ENCODE data around the gene DSCAML1. TPM values are rescaled to one million over a fixed set of nuclear protein-coding genes. Genes with fewer than 3 reads are reported as not detected.
A peak's percentile ranks its signal among the peaks of the same experiment; 100 is the strongest.

DSCAML1 gene
- total RNA-seq, 1 donor from 2014 or later: 0.09 TPM

DNA sequence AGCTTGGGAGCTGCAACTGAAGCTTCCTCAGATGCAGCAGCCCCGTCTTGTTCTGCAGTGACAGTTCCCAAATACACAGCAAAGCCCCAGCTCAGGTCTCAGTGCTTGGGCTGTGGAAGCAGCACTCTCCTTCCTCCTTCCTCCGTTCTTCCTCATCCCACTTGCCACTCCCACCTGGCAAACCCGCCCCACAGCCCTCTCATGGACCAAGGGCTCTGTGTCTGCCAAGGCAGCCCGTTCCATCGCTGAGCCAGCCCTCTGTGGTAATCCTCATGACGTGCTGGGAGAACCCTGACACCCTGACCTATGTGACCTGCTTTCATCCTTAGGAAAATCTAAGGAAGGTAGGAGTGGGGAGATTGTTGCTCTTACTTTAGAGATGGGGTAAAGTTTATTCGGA is 157.0 kb downstream of the DSCAML1 start:
- no peak overlapping the region for H3K4me3 Mint-ChIP-seq
- H3K27me3 Mint-ChIP-seq (ENCODE audit: low read depth): peaks cover 3% of the 10 kb centered on the region

DNA sequence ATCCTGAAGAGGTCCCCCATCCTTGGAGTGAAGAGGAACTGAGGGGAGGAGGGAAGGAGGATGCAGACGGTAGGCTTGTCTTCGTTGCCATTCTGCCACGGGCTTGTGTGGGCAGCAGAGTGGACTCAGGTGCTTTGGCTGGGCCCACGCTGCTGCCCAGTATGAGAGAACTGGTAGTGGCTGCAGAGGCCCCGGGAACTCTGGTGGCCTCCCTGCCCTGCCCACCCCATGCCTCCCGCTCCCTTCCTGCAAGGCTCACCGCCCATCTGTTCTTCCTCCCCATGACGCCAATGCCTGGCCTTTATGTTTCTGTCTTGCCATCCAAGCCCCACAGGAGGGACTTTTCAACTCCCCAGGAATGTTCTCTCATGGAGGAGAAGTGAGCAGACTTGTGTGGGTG is 157.4 kb downstream of the DSCAML1 start:
- no peak overlapping the region for H3K4me3 Mint-ChIP-seq
- no peak for DNase-seq (ENCODE audit: low read depth, low spot score)
- no peaks in the 10 kb centered on the region for H3K9me3 Mint-ChIP-seq
- H3K36me3 Mint-ChIP-seq (ENCODE audit: low read depth): no peaks in the 10 kb centered on the region
- H3K27ac Mint-ChIP-seq (ENCODE audit: unreplicated experiment): no peak overlapping the region
- TF ChIP-seq, protein P1, sequence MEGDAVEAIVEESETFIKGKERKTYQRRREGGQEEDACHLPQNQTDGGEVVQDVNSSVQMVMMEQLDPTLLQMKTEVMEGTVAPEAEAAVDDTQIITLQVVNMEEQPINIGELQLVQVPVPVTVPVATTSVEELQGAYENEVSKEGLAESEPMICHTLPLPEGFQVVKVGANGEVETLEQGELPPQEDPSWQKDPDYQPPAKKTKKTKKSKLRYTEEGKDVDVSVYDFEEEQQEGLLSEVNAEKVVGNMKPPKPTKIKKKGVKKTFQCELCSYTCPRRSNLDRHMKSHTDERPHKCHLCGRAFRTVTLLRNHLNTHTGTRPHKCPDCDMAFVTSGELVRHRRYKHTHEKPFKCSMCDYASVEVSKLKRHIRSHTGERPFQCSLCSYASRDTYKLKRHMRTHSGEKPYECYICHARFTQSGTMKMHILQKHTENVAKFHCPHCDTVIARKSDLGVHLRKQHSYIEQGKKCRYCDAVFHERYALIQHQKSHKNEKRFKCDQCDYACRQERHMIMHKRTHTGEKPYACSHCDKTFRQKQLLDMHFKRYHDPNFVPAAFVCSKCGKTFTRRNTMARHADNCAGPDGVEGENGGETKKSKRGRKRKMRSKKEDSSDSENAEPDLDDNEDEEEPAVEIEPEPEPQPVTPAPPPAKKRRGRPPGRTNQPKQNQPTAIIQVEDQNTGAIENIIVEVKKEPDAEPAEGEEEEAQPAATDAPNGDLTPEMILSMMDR (conservative IDR thresholded peaks at IDR 0.05): no peak
- peaks cover 3% of the 10 kb centered on the region for H3K27me3 Mint-ChIP-seq (ENCODE audit: low read depth)
- H3K4me1 Mint-ChIP-seq: peaks cover 32% of the 10 kb centered on the region

More for the DNA sequence above, 157.0 kb downstream of the DSCAML1 start:
- DNase-seq (ENCODE audit: low read depth, low spot score): no peak
- Mint-ChIP-seq H3K9me3 (no peaks in the 10 kb centered on the region), H3K4me1 (peaks cover 29% of the 10 kb centered on the region), H3K27ac (ENCODE audit: unreplicated experiment) (no peak overlapping the region), H3K36me3 (ENCODE audit: low read depth) (no peaks in the 10 kb centered on the region)
- TF ChIP-seq, protein P1 (conservative IDR thresholded peaks at IDR 0.05): no peak

DNA sequence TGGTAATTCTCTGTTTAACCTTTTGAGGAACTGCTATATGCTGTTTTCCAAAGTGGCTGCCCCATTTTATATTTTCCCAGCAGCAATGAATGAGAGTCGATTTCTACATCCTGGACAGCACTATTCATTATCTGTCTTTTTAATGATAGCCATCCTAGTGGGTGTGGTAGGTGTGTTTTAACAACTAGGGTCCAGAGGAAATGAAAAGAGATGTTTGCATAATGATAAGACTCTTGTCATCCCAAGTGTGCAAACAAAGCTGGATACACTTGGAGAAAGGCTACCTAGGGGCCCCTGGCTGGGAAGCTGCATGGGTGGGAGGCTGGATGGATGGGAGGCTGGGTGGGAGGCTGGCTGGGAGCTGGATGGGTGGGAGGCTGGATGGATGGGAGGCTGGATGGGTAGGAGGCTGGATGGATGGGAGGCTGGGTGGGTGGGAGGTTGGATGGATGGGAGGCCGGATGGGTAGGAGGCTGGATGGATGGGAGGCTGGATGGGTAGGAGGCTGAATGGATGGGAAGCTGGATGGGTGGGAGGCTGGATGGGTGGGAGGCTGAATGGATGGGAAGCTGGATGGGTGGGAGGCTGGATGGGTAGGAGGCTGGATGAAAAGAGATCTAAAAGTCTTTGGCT is 158.0 kb downstream of the DSCAML1 start:
- DNase-seq (ENCODE audit: low read depth, low spot score): no peak
- H3K36me3 Mint-ChIP-seq (ENCODE audit: low read depth): no peaks in the 10 kb centered on the region
- no peak overlapping the region for H3K27ac Mint-ChIP-seq (ENCODE audit: unreplicated experiment)
- TF ChIP-seq, protein P1 (conservative IDR thresholded peaks at IDR 0.05): no peak
- no peak overlapping the region for H3K4me3 Mint-ChIP-seq
- H3K27me3 Mint-ChIP-seq (ENCODE audit: low read depth): peaks cover 3% of the 10 kb centered on the region
- H3K9me3 Mint-ChIP-seq: no peaks in the 10 kb centered on the region
- H3K4me1 Mint-ChIP-seq: peaks cover 27% of the 10 kb centered on the region

DNA sequence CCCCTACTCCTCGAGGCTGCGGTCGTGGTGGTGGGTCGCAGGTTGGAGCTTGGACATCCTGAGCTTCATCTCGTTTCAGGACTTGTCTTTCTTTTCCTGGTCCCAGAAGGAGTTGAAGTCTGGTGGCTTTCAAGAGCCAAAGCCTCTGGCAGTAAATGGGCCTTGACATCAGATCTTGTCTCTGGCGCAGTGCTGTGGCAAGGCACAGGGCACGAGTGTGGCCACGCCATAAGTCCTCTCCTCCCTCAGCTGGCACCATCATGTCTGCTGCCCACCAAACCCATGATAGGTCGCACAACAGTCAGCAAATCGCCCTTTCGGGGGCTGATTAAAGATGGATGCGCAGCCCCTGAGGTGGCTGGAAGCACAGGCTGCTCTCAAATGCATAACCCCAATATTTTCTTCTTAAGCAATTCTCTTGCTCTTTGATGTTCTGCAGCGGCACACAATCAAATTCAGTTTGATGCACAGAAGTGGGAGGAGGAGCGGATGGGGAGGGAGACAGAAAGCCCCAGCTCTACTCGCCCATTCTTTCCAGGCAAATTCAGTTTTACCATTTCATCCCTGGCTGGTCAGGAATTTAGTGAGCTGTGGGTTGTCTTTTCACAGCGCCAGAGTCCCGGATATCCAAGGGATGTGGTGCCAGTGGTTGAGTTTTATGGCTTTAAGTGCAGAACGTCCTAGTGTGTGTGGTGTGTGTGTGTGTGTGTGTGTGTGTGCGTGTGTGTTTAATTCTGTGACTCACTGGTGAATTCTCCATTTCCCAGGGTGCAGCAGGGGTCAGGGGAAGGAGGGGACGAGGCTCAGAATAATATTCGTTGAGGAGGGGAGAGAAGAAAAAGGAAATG is 162.0 kb downstream of the DSCAML1 start:
- Mint-ChIP-seq H3K4me1 (peaks cover 19% of the 10 kb centered on the region), H3K27me3 (ENCODE audit: low read depth) (peaks cover 3% of the 10 kb centered on the region), H3K4me3 (no peak overlapping the region), H3K9me3 (no peaks in the 10 kb centered on the region), H3K36me3 (ENCODE audit: low read depth) (no peaks in the 10 kb centered on the region), H3K27ac (ENCODE audit: unreplicated experiment) (no peak overlapping the region)
- no peak for DNase-seq (ENCODE audit: low read depth, low spot score)
- TF ChIP-seq, protein P1 (conservative IDR thresholded peaks at IDR 0.05): no peak

DNA sequence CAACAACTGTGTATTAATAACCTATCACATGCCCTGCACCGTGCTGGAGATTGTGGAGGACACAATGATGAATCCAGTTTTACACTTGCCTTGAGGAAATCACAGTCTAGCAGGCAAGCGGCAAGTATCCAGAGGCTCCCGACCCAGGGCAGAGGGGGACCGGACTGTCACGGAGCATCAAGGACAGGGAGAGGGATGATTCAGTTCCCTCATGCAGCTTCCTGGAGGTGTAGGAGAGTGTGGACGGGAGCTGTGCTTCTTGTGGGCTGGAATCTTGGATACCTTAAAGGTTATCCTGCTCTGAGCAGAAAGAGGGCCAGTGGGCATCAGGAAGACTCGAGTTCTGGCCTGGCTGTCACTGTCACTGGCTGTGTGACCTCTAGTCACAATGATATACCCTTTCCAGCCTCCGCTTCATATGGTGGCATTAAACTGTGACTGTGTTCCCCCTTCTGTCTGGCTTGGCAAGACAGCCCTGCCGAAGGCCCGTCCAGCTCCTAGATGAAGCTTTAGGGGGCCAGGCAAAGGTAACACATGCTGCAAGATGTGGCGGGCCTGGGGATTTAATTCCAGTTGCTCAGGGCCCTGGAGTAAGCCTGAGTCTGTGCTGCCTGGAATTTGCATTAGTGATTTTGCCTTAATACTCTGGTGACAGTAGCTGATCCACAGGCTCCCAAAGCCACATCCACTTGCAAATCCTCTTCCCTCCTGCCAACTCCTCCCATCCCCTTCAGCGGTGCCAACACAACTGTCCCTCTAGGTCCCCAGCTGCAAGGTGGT is 162.8 kb downstream of the DSCAML1 start:
- Mint-ChIP-seq H3K4me3 (no peak overlapping the region), H3K27ac (ENCODE audit: unreplicated experiment) (peak overlapping the region; percentile 38), H3K9me3 (no peaks in the 10 kb centered on the region), H3K27me3 (ENCODE audit: low read depth) (peaks cover 3% of the 10 kb centered on the region), H3K36me3 (ENCODE audit: low read depth) (no peaks in the 10 kb centered on the region), H3K4me1 (peaks cover 19% of the 10 kb centered on the region)
- TF ChIP-seq, protein P1 (conservative IDR thresholded peaks at IDR 0.05): no peak
- no peak for DNase-seq (ENCODE audit: low read depth, low spot score)

Data from neural crest cell (in vitro differentiated cells).